GM23338 (cell line): ENCODE results near the gene MON2.

Experiments used
- EZH2phosphoT487 ChIP-seq: fragments of 200-600 bp; sonication (generic); IDR thresholded peaks from one replicate; pipeline ENCODE4 v1.8.1; 2018; ENCODE audit warnings: antibody characterized with exemption; ENCODE audit not compliant: unreplicated experiment
- TF ChIP-seq, protein P1 (sequence below), 2 experiments: fragments of 200-600 bp in 1 of 2; sonication (generic) in 1 of 2; conservative IDR thresholded peaks; 2 replicates each; pipeline versions ENCODE4 v1.5.1 to v1.6.1; 2016 to 2017; ENCODE audit warnings: antibody characterized with exemption in 2 of 2, low read depth in 2 of 2, mild to moderate bottlenecking in 2 of 2, moderate library complexity in 1 of 2
- TF ChIP-seq, protein P2 (sequence below): IDR thresholded peaks from 2 replicates; pipeline ENCODE4 v1.6.1; 2016; ENCODE audit warnings: antibody characterized with exemption

DNA sequence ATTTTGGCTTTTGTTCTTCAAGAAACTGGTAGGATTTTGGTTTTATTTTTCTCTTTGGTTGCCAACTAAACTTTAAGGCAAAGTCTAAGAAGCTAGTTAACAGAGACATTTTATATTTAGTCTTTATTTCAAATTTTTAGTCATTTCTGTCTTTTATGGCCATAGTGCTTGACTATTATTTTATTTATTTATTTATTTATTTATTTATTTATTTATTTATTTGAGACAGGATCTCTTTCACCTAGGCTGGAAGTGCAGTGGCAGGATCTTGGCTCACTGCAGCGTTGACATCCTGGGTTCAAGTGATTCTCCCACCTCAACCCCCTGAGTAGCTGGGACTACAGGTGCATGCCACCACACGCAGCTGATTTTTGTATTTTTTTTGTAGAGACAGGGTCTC, 3.1 kb downstream of the MON2 start:
- TF ChIP-seq, protein P1, sequence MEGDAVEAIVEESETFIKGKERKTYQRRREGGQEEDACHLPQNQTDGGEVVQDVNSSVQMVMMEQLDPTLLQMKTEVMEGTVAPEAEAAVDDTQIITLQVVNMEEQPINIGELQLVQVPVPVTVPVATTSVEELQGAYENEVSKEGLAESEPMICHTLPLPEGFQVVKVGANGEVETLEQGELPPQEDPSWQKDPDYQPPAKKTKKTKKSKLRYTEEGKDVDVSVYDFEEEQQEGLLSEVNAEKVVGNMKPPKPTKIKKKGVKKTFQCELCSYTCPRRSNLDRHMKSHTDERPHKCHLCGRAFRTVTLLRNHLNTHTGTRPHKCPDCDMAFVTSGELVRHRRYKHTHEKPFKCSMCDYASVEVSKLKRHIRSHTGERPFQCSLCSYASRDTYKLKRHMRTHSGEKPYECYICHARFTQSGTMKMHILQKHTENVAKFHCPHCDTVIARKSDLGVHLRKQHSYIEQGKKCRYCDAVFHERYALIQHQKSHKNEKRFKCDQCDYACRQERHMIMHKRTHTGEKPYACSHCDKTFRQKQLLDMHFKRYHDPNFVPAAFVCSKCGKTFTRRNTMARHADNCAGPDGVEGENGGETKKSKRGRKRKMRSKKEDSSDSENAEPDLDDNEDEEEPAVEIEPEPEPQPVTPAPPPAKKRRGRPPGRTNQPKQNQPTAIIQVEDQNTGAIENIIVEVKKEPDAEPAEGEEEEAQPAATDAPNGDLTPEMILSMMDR (conservative IDR thresholded peaks at IDR 0.05; ENCODE audit: low read depth in 2 of 2), result no peak
- TF ChIP-seq, protein P2, sequence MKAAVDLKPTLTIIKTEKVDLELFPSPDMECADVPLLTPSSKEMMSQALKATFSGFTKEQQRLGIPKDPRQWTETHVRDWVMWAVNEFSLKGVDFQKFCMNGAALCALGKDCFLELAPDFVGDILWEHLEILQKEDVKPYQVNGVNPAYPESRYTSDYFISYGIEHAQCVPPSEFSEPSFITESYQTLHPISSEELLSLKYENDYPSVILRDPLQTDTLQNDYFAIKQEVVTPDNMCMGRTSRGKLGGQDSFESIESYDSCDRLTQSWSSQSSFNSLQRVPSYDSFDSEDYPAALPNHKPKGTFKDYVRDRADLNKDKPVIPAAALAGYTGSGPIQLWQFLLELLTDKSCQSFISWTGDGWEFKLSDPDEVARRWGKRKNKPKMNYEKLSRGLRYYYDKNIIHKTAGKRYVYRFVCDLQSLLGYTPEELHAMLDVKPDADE, result no peak
- TF ChIP-seq EZH2phosphoT487, result no peak
